GM21390 (cell line): ENCODE results near the gene CD9.
A peak's percentile ranks its signal among the peaks of the same experiment; 100 is the strongest.
"Not testable (repeated sequence)": the region's sequence is repeated elsewhere in the genome, so short reads cannot be mapped to it uniquely, and the experiment has no call there.

ENCODE experiments used
- ATAC-seq: cut with Tn5 transposase; IDR thresholded peaks from one replicate; pipeline ENCODE4 v1.9.1; 2021; ENCODE audit not compliant: unreplicated experiment

Gene CD9, protein sequence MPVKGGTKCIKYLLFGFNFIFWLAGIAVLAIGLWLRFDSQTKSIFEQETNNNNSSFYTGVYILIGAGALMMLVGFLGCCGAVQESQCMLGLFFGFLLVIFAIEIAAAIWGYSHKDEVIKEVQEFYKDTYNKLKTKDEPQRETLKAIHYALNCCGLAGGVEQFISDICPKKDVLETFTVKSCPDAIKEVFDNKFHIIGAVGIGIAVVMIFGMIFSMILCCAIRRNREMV

DNA sequence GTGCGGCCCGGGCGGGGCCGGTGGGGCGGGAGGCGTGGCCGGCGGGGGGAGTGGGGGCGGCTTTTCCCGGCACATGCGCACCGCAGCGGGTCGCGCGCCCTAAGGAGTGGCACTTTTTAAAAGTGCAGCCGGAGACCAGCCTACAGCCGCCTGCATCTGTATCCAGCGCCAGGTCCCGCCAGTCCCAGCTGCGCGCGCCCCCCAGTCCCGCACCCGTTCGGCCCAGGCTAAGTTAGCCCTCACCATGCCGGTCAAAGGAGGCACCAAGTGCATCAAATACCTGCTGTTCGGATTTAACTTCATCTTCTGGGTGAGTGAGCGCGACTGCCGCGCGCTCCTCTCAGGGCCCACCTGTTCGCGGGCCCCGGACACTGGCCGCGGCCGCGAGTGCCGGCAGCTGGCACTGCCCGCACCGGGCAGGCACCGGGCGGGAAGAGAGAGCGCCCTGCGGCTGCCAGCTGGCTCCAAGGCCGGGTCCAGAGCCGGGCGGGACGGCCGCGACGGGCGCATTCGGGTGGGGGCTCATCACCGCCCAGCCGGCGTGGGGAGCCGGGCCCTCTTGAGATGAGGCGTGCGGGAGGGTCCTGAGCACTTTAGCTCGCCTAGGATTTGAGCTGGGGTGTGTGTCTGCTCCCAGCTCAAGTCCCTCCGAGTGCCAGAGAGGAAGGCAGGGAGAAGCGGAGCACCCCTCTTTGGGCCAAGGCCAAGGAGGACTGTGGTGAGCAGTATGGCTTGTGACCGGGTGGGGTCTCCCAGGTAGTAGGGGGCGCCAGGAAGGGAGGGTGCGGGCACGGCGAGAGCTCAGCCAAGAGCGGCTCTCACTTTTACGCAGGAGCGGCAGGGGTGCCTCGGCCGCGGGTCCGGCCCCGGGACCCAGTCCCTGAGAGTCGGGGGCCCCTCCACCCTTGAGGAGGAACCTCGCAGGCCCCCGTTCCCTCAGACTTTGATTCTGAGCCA lies at the start of gene CD9:
TSS of gene CD9 (plus strand) at position 145 of the 957 bp plus-strand sequence. CDS start at position 245, 100 bp downstream.
- ATAC-seq = no peak

DNA sequence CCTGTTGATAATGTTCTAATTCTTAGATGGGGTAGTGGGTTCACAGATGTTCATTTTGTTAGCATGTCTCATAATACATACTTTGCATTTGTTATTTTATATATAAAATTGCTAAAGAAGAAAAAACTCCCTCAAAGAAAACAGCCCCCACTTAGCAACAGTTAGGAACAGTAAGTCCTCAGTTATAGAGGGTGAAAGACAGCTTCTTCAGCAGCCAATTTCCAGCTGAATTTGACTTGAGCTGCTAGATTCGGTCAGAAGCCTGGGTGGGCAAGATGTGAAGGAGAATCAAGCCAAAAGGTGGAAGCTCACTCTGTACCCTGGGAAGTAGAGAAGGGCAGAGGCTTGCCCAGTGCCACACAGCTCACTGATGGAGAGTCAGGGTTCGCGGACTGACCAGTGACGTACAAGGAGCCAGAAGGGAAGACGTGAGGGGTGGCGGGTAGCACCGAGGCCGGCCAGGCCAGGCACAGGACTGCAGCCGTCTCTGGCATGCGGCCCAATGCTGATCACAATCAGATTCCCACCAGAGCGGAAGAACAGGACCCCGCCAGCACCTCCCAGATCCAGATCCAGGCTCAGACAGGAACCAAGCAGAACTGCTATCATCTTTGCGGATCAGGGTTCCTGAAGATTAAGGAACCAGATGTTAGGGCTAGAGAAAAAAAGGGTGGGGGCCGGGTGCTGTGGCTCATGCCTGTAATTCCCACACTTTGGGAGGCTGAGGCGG lies 45.3 kb upstream of the CD9 start:
- ATAC-seq = no peak

DNA sequence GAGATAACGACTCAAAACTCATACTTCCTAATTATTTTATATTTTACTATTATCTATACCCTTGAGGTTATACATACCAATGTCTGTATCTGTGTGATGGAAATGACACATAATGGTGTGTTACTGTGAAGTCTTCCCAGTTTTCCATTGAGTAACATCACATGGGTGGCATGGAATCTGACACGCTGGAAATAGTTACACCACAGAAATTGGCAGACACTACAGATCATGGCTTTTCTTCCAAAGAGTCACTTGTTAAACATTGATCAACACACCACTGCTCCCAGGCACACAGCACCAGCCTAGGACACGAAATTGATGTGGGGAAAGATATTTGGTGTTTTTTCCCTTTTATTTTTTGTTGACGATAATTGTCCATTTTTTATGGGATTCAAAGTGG lies 42.7 kb upstream of the CD9 start:
- ATAC-seq = no peak

DNA sequence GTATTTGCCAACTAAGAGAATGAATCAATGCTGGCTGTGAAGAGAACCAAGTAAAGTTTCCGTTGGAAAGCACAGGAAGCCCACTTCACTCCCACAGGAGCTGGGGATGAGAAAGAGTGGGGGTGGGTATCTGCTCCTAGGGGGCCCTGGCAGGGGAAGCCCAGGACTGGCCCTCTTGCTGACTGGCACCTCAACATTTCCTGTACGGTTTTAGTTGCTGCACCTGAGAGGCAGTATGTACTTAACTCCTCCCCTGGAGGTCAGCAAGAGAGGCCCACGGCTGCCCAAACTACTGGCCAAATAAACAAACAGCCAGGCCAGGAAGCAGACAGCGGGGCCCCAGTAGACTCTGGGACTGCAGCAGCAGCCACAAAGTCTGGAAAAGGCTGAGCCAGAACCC lies 41.9 kb upstream of the CD9 start:
- no peak for ATAC-seq

DNA sequence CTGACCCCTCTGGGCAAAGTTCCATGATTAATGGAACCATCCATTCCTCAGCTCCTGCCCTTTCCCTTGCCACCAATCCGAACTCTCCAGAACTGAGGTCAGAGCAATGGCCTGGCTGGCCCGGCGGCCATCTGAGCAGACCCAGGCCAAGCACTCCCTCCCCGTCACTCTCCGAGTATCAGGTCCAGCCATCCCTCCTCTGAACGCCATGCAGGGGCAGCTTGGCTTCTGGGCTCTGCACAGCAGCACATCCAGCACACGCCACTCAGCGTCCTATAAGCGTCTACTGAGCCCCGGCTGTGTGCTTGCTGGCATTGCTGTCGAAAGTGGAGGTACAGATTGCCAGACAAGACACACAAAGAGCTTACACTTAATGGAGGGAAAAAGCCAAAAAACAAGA lies 41.5 kb upstream of the CD9 start:
- no peak for ATAC-seq

DNA sequence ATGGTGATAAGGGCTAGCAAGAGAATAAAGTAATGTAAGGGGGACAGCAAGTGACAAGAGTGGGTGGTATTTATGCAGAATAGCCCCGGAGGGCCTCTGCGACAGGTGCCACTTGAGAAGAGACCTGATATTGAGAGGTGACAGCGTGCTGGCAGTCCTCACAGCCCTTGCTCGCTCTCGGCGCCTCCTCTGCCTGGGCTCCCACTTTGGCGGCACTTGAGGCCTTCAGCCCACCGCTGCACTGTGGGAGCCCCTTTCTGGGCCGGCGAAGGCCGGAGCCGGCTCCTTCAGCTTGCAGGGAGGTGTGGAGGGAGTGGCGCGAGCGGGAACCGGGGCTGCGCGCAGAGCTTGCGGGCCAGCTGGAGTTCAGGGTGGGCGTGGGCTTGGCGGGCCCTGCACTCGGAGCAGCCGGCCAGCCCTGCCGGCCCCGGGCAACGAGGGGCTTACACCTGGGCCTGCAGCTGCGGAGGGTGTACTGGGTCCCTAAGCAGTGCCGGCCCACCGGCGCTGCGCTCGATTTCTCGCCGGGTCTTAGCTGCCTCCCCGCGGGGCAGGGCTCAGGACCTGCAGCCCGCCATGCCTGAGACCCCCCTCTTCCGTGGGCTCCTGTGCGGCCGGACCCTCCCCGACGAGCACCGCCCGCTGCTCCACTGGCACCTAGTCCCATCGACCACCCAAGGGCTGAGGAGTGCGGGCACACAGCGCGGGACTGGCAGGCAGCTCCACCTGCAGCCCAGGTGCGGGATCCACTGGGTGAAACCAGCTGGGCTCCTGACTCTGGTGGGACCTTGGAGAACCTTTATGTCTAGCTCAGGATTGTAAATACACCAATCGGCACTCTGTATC lies 40.8 kb upstream of the CD9 start:
- ATAC-seq = not testable (repeated sequence)

DNA sequence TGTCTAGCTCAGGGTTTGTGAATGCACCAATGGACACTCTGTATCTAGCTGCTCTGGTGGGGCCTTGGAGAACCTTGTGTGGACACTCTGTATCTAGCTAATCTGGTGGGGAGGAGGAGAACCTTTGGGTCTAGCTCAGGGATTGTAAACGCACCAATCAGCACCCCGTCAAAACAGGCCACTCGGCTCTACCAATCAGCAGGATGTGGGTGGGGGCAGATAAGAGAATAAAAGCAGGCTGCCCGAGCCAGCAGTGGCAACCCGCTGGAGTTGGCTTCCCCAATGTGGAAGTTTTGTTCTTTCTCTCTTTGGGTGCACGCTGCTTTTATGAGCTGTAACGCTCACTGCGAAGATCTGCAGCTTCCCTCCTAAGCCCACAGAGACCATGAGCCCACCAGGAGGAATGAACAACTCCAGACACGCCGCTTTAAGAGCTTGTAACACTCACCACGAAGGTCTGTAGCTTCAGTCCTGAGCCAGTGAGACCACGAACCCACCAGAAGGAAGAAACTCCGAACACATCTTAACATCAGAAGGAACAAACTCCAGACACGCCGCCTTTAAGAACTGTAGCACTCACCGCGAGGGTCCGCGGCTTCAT lies 40.1 kb upstream of the CD9 start:
- ATAC-seq = not testable (repeated sequence)

DNA sequence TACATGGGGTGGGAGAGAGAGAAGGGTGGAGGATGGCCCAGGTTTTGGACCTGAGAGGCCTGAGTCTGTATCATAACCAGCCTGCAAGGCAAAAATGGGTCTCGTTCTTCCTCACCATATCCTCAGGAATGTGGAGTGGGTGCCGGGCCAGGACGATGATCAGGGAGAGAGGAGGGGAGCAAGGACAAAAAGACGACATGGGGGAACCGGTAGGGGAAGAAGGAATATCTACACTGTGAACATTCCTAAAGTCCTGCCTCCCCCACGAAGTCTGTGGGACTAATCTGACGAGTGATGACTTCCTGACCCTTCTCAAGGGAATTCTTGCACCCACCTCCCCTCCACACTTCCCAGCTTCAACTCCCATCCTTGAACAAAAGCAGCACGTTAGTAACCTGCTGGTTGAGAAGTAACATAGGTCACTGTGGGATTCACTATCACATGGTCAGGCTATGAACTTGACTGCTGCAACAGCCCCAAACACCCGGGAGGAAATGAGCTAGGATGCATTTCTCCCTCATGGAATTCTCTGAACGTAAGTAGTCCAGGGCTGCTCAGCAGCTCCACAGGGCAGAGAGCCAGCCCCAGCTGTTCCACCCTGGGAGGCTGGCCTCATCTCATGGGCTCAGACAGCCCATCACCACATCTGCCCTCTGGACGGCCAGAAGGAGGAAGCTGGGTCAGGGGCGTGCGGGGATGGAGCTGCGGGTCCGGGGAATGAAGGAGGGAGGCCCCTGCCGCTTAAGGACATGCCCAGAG lies 38.9 kb upstream of the CD9 start:
- no peak for ATAC-seq

DNA sequence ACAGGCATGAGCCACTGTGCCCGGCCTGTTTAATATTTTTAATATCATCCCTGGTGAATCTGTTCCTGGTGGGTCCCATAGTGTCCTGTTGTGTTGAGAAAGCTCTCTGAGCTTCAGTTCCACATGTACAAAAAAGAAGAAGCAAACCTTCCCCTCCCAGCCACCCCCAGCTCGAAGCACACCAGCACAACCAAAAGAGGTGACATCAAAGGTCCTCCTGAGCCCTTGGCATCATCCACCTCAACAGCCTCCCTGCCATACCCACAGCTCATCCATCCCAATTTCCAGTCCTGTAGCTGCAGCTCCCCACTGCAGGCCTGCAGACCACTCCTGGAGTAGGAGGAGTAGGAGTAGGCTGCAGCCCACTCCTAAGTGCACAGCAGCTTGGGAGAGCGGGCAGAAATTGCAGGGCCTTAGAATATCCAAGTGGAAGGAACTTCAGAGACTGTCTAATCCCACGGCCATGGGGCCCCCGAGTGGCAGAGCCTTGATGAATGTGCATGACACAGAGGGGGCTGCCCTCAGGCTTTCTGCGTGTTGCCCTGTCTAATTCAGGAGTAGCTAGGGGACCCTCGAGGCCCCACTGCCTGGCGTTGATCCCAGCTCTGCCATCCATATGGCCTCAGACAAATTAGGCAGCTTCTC lies 36.7 kb upstream of the CD9 start:
- ATAC-seq = no peak

DNA sequence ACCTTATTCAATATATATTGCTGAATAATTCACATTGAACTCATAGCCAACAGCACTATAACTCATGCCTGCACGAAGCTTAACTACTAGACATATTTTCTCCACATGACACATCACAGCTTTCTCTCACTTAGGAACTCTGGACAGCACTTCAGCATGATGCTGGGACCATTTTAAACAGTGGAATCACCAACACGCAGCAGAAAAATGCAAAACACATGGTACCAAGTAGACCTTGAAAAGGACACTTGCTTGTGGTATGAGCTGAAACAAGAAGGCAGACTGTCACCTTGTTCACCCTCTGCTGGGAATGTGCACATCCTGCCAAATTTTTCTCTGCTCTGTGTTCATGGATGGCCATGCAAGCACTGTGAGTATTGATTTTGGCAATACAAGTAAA lies 34.8 kb upstream of the CD9 start:
- ATAC-seq = no peak

DNA sequence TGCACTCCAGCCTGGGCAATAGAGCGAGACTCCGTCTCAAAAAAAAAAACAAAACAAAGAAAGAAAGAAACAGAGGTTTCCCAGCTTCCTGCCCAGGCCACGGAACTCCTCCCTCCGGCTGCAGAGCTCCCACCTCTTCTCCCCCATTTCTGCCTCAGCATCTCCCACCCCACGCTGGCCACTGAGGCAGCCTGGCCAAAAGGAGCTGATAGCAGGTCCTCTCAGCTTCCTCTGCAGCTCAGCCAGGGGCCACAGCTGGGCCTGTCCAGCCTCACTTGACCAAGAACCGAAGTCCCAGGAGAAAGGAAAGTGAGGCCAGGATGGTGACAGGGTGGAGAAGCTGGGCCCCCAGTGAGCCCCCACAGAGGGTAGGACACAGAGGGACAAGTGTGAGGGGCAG lies 33.4 kb upstream of the CD9 start:
- no peak for ATAC-seq

DNA sequence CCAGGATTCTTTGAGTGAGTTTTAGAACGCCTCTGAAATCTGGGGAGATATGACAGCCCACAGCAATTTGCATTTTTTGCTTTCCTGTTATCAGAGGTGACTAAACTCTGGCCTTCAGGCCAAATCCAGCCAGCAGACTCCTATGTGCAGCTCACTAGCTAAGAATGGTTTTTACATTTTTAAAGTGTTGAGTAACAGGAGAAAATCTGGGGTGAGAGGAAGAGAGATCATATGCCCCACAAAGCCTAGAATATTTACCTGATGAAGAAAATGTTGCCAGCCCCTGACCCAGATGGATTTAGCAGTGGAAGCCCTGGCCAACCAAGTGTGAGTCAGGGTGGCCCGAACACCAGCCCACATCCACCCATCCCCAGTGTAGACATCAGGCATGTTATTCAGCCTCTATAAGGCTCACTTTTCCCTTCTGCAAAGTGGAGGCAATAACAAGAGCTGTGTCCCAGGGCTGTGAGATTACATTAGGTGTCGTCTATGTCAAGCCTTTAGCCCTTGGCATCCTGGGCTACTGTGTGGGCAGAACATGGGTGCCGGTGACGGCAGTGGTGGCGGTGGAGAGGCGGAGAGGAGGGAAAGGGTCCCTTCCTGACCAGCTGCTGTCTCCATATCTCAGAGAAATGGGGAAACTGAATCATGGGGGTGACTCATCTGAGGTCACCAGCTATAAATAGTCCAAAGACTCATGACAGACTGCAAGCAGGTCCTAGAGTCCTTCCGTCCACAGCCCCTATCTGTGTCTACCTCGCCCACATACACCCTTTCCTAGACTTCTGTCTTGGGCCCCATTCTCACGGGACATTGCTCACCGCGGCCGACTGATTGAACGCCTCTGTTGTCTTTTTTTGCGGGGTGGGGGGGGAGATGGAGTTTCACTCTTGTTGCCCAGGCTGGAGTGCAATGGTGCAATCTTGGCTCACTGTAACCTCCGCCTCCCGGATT lies 32.6 kb upstream of the CD9 start:
- ATAC-seq = peak; percentile 75

DNA sequence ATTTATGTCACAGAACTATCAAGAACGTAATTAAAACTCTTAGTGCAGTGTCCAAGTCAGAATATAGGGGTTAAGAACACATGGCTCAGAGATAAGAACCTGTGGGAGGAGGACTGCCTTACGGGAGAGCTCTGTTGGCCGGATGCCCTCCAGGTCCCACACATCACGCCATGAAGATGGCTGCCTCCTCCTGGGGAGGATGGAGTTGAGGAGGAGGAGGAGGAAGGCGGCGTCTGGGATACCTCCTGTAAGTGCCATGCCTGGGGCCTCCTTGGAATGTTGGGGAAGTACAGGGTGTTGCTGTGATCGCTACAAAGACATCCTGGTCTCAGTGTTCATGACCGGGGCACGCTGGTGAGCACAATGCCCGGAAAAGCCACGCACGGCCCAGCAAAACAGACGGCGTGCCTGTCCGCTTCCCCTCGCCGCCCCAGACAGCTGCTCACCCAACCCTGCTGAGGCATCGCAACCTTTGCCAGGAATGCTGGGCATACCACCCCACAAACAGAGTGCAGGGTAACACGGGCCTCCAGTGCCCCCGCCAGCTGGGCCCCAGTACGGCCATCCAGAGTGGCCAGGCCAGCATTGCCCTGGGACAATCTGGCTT lies 28.7 kb upstream of the CD9 start:
- no peak for ATAC-seq

DNA sequence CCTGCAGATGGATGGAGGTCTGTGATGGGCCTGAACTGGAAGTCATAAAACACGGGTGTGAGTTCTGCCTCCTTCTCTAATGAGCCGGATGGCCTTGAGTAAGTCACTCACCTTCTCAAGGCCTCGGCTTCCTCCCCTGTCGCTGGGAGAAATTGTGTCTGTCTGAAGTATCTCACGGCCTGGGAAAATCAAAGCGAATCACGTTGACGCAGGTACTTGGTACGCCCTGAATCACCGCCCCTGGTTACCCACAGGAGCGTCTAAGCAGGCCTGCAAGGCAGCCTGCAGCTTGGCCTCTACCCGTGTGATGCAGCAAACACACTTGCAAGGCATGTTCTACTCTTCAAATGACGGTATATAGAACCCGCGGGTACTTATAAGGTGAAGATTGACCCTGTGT lies 28.1 kb upstream of the CD9 start:
- ATAC-seq = no peak

DNA sequence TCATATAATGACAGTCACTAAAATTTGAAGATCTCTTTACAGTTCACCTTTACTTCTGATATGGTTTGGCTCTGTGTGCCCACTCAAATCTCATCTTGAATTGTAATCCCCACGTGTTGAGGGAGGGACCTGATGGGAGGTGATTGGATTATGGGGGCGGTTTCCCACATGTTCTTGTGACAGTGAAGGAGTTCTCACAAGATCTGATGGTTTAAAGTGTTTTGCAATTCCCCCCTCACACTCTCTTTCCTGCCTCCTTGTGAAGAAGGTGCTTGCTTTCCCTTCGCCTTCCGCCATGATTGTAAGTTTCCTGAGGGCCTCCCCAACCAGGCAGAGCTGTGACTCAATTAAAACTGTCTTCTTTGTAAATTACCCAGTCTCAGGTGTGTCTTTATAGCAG lies 27.3 kb upstream of the CD9 start:
- no peak for ATAC-seq

DNA sequence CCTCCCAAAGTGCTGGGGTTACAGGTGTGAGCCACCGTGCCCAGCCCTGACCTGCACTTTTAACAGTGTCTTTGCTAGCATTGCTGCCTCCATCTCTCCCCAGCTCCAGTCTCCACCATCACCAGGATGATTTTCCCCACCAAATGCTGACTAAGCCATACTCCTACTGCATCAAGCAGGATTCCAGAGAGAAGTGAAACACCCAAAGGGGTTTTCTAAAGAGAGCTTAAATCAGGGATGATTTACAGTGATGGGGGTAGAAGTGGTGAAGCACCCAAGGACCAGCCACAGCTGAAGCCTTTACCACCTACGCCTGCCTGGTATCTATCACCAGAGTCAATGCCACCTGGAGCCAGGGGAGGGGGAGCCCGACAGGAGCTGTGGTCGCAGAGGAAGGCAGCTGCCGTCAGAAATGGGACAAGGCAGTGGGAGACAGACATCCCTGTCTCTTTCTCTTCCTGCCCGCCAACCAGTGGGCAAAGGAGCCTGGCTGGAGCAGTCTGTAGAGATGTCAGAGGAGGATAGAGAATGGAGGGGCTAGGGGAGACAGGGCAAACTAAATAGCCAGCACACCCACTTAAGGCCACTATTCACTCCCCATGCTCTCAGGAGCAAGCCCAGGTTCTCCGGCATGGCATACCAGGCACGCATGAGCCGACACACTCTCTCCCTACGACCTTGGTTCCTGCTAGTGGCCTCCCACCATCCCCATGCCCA lies 22.4 kb upstream of the CD9 start:
- no peak for ATAC-seq
